ENCODE results near the gene LSM10.
A peak's percentile ranks its signal among the peaks of the same experiment; 100 is the strongest.

LSM10 gene

GRCh38 chr1:36420409-36420808 lies 22.7 kb upstream of the LSM10 start:
- no peak for TF ChIP-seq POLR2A (IDR thresholded peaks at IDR 0.05; ENCODE audit: low read depth, low read length)
- FAIRE-seq (no peak), DNase-seq (ENCODE audit: insufficient read length, low spot score) (no peak)

DNA sequence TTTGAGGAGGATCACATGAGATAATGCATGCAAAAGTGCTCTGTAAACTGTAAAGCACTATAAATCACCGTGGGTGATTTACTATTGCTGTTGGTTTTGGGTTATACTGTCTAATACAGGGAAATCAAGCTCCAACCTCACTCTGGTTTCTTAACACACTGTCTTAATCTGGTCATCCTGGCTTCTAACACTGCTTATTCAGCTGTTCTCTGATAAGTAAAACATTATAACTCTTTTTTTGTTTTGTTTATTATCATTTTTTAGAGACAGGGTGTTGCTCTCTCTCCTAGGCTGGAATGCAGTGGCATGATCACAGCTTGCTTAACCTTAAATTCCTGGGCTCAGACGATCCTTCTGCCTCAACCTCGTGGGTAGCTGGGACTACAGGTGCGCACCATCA lies 21.9 kb upstream of the LSM10 start:
- DNase-seq (ENCODE audit: insufficient read length, low spot score), result no peak
- no peak for TF ChIP-seq POLR2A (IDR thresholded peaks at IDR 0.05; ENCODE audit: low read depth, low read length)
- FAIRE-seq, result no peak

DNA sequence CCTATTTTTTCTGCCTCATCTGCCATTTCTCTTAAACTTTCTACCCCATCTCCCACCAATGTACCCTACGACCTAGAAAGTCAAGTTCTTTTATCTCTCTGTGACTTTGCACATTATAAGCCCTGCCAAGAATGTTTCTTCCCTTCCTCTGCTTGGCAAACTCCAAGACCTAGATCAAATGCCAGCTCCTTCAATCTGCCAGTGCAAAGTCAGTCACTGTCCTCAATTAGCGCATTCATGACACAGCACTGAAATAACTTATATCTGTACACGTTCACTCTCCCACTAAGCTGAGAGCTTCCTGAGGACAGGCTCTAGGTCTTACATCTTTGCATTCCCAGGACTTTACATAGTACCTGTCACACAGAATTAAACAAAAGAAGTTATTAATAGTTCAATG lies 21.4 kb upstream of the LSM10 start:
- FAIRE-seq, result no peak
- no peak for DNase-seq (ENCODE audit: insufficient read length, low spot score)
- no peak for TF ChIP-seq POLR2A (IDR thresholded peaks at IDR 0.05; ENCODE audit: low read depth, low read length)

DNA sequence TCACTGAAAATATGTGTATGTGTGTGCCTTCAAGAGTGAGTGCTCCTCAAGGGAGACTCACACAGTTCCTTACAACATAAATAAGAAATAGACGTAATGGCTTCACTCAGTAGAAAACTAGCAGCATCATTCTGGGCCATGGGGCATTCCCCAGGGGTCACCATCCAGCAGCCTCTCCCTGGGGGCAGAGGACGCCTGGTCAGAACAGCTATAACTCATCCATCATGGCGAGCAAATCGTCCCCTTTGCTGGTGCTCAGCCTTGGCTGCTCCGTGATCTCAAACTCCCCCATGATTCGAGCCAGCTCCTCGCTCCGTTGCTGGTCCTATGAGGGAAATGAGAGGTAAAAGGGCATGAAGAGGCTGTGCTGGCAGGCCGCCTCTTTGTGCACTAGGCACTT lies 20.2 kb upstream of the LSM10 start:
- DNase-seq (ENCODE audit: insufficient read length, low spot score) (no peak), FAIRE-seq (no peak)
- TF ChIP-seq POLR2A (IDR thresholded peaks at IDR 0.05; ENCODE audit: low read depth, low read length), result no peak

GRCh38 chr1:36415661-36416326 lies 18.1 kb upstream of the LSM10 start:
- TF ChIP-seq POLR2A (IDR thresholded peaks at IDR 0.05; ENCODE audit: low read depth, low read length), result no peak
- DNase-seq (ENCODE audit: insufficient read length, low spot score), result no peak
- no peak for FAIRE-seq

DNA sequence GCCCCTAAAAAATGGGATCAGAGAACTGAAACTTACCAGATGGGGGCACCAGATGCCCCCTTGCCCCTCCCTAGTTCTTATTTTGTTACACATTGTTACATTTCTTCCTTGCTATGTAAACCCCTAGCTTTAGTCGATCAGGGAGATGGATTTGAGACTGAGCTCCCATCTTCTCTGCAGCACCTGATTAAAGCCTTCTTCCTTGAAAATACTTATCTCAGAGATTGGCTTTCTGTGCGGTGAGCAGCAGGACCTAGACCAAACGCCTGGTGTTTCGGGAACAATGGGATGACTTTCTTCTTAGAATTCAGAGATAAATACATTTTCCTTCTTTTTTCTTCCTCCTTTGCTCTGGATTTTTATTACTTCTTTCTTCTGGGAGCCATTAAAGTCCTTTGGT lies 16.7 kb upstream of the LSM10 start:
- no peak for FAIRE-seq
- no peak for DNase-seq (ENCODE audit: insufficient read length, low spot score)
- TF ChIP-seq POLR2A (IDR thresholded peaks at IDR 0.05; ENCODE audit: low read depth, low read length), result no peak

DNA sequence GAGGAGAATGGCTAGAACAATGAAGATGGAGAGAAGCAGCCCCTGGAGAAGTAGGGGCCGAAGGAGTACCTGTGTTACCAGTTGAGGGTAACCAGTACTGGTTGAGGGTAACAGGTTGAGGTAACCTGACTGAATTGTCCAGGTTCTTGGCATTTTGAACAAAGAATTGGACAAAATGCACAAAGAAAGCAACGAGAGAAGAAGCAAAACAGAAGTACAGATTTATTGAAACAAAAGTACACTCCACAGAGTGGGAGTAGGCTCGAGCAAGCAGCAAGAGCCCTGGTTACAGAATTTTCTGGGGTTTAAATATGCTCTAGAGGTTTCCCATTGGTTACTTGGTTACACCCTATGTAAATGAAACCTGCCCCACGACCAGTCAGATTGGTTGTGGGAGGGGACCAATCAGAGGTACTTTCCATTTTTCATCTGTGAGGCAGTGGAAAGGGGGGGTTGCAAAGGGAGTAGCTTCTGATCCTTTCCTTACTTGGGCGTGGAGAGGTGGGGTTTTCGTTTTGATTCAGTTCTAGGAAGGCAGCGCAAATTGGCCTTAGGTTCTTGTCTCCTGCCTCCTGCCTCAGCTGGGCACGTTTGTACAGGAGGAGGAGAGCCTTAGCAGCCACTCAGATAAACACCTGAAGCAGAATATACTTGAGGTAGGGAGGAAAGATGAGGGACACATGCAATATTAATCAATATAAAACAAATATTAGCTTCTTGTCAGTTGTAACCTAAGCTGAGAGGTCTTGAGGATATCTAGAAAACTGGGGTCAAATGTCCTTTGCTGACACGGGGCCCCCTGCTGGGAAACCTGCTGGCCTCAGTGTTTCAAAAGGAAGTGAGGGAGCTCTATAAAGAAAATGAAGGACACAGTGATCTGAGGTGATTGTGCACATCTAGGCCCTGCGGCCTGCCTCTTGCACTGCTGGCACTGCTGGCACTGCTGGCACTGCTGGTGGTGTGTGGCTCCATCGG lies 14.3 kb upstream of the LSM10 start:
- no peak for TF ChIP-seq POLR2A (IDR thresholded peaks at IDR 0.05; ENCODE audit: low read depth, low read length)
- FAIRE-seq, result no peak
- DNase-seq (ENCODE audit: insufficient read length, low spot score), result no peak

GRCh38 chr1:36408479-36408878 lies 10.8 kb upstream of the LSM10 start:
- TF ChIP-seq POLR2A (IDR thresholded peaks at IDR 0.05; ENCODE audit: low read depth, low read length), result no peak
- peak; percentile 68 for FAIRE-seq
- DNase-seq (ENCODE audit: insufficient read length, low spot score), result peak; percentile 40

- DNase-seq (ENCODE audit: insufficient read length, low spot score) (no peak), FAIRE-seq (no peak)
Measured at GRCh38 chr1:36406440-36406839, 8.7 kb upstream of the LSM10 start.

GRCh38 chr1:36402504-36402890 lies 4.8 kb upstream of the LSM10 start:
- no peak for FAIRE-seq
- DNase-seq (ENCODE audit: insufficient read length, low spot score), result no peak
- no peak for TF ChIP-seq POLR2A (IDR thresholded peaks at IDR 0.05; ENCODE audit: low read depth, low read length)

More at GRCh38 chr1:36406440-36406839, 8.7 kb upstream of the LSM10 start:
- TF ChIP-seq POLR2A (IDR thresholded peaks at IDR 0.05; ENCODE audit: low read depth, low read length), result no peak

DNA sequence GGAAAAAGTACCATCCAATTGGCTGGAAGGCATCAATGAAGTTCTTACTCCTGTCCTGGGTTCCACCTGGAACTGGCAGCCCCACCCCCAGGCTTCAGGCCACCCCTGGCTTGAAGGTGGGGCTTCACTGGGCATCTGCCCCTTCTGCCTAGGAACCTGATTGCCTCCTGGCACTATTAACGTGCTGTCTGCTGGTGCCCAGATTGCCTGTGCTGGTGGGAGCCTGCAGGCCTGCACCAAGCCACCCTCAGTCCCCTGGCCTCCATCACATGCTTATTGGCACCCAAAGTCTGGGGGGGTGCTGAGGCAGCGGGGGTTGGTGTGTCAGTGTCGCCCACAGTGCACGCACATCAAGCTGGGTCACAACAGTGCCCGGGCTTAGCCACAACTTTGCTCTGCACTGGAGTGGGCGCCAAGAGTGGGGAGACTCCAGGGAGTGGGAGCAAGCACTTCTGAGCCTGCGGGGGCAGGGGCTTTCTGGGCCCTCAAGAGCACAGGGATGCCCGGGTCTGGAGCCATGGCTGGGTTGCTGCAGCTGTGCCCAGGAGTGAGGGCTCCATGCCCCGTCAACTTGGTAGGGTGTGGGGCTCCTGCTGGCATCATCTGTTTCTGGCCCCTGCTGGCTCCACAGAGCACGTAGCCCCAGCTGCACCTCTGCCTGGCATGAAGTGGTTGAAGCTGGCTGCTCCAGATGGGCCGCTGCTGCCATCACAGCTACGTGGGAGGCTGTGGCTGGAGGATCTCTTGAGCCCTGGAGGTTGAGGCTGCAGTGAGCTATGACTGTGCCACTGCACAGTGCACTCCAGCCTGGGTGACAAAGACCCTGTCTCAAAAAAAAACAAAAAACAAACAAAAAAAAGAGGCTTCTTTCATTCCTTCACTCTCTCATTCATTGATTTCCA lies 4.1 kb upstream of the LSM10 start:
- no peak for TF ChIP-seq POLR2A (IDR thresholded peaks at IDR 0.05; ENCODE audit: low read depth, low read length)
- FAIRE-seq (no peak), DNase-seq (ENCODE audit: insufficient read length, low spot score) (no peak)

- TF ChIP-seq POLR2A (IDR thresholded peaks at IDR 0.05; ENCODE audit: low read depth, low read length), result peak; percentile 53
- FAIRE-seq, result no peak
- peak; percentile 67 for DNase-seq (ENCODE audit: insufficient read length, low spot score)
Measured at GRCh38 chr1:36400825-36401601, 3.3 kb upstream of the LSM10 start.

- DNase-seq (ENCODE audit: insufficient read length, low spot score) (no peak), FAIRE-seq (no peak)
- TF ChIP-seq POLR2A (IDR thresholded peaks at IDR 0.05; ENCODE audit: low read depth, low read length), result no peak
Measured at GRCh38 chr1:36400514-36400824, 2.8 kb upstream of the LSM10 start.
